GM12875 (cell line): ENCODE measurements around the gene IFT80.

Experiments
- H3K4me3 ChIP-seq: one replicate; pipeline ENCODE4 v1.5.1; 2011; ENCODE audit warnings: low read depth, low read length, control low read depth
- CTCF ChIP-seq: IDR thresholded peaks from 2 replicates; pipeline ENCODE4 v1.5.1; 2011; ENCODE audit warnings: low read depth, mild to moderate bottlenecking, control low read depth, inconsistent platforms, low read length, moderate library complexity, borderline replicate concordance; ENCODE audit not compliant: insufficient read depth

IFT80 gene

GRCh38 chr3:160399125-160400029, at the start of gene IFT80, which contains the start of gene SMC4:
Gene IFT80, minus strand, starts transcription at chr3:160399225. Its CDS starts 14,625 bp downstream, at chr3:160384600.
Gene SMC4, plus strand, starts transcription at chr3:160399650. Its CDS starts 1,177 bp downstream, at chr3:160400827.
- no peak for TF ChIP-seq CTCF
- peak within 1 kb of the TSS; percentile 98 for H3K4me3 ChIP-seq

GRCh38 chr3:160447544-160447943, 48.5 kb upstream of the IFT80 start:
- no peak for TF ChIP-seq CTCF

GRCh38 chr3:160446522-160447056, 47.6 kb upstream of the IFT80 start:
- H3K4me3 ChIP-seq: no peak overlapping the region

More at GRCh38 chr3:160447544-160447943, 48.5 kb upstream of the IFT80 start:
- no peak overlapping the region for H3K4me3 ChIP-seq

GRCh38 chr3:160445854-160446253, 46.8 kb upstream of the IFT80 start:
- TF ChIP-seq CTCF: no peak
- H3K4me3 ChIP-seq: no peak overlapping the region

More at GRCh38 chr3:160446522-160447056, 47.6 kb upstream of the IFT80 start:
- TF ChIP-seq CTCF: no peak

GRCh38 chr3:160444411-160444810, 45.4 kb upstream of the IFT80 start:
- no peak for TF ChIP-seq CTCF
- no peak overlapping the region for H3K4me3 ChIP-seq

GRCh38 chr3:160440687-160441086, 41.7 kb upstream of the IFT80 start:
- H3K4me3 ChIP-seq: no peak overlapping the region
- no peak for TF ChIP-seq CTCF
